ENCODE results near the gene SMYD2. TPM values are rescaled to one million over a fixed set of nuclear protein-coding genes. Genes with fewer than 3 reads are reported as not detected.

Gene SMYD2
- total RNA-seq, 1 experiment from 2014 or later: 27.2 TPM

DNA sequence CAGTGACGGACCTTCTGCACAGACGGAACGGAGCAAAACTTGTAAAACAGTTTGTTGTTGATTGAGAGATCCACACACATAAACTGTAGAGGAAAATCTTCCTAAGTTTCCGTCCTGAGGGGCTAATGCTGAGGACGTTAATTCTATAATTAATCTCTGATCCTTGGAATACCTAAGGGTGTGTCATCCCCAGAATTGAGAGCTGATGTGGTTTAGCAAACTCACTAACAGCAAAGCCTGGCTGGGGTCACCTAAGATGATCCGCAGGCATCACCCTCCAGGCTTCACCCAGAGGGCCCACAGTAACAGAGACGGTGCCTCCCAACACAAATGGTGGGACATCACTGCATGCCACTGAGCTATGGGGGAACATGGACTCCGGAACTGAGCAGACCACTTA is 97.5 kb downstream of the SMYD2 start:
- Histone ChIP-seq H3K27me3 (ENCODE audit: insufficient read depth, low read length) (no peaks in the 10 kb centered on the region), H3K4me3 (replicated peaks in 1 of 2; ENCODE audit: low read depth in 1 of 2, low read length in 2 of 2) (no peak overlapping the region), H3K9me3 (ENCODE audit: control insufficient read depth in 1 of 2, insufficient read depth in 1 of 2, low read depth in 1 of 2, low read length in 2 of 2) (no peaks in the 10 kb centered on the region), H3K36me3 (ENCODE audit: control insufficient read depth in 1 of 2, insufficient read depth in 2 of 2, low read length in 2 of 2) (peaks cover 2 to 8% of the 10 kb centered on the region in 2 experiments; a peak in 2 of 4 replicates), H2AFZ (ENCODE audit: low read depth, low read length, poor library complexity, severe bottlenecking) (no peak overlapping the region), H3K9me2 (ENCODE audit: insufficient read depth) (no peaks in the 10 kb centered on the region), H3K4me1 (ENCODE audit: control insufficient read depth in 1 of 2, insufficient read depth in 2 of 2, low read length in 2 of 2) (peaks cover 15 to 24% of the 10 kb centered on the region in 2 experiments), H4K20me1 (ENCODE audit: insufficient read depth) (no peaks in the 10 kb centered on the region), H3K4me2 (ENCODE audit: low read length) (no peak overlapping the region), H3K79me2 (ENCODE audit: insufficient read depth, low read length) (no peaks in the 10 kb centered on the region), H3K27ac (ENCODE audit: low read depth, low read length) (no peak overlapping the region; the same call in 1 of the 2 replicates), H3K9ac (ENCODE audit: low read length) (no peak overlapping the region)
- ATAC-seq (no peak), DNase-seq (ENCODE audit: low read depth, low spot score) (no peak)
- no TSS peak for BruUV-seq (replicated peaks)
- intact Hi-C loops (cut with micrococcal nuclease): no loop called here
- CTCF ChIA-PET: no interaction called here
- POLR2A ChIA-PET: no interaction called here
- RAD21 ChIA-PET (ENCODE audit: low non-redundant PET in 1 of 2, low total read pairs in 2 of 2, uncharacterized antibody in 2 of 2, unreplicated experiment in 2 of 2): no interaction called here
- TF ChIP-seq JUND (IDR thresholded peaks at IDR 0.05): no peak
- TF ChIP-seq ZBTB33 (IDR thresholded peaks at IDR 0.05; ENCODE audit: extremely low read depth, insufficient replicate concordance, low read length): no peak
- no peak for TF ChIP-seq EZH2 (IDR thresholded peaks at IDR 0.05)
- TF ChIP-seq SP1 (IDR thresholded peaks at IDR 0.05; ENCODE audit: low read depth): no peak
- TF ChIP-seq ZNF274 (IDR thresholded peaks at IDR 0.05; ENCODE audit: low read depth, low read length): no peak
- no peak for TF ChIP-seq SIN3A (IDR thresholded peaks at IDR 0.05; ENCODE audit: low read depth)
- no peak for TF ChIP-seq FOSL1 (IDR thresholded peaks at IDR 0.05; ENCODE audit: low read depth)
- TF ChIP-seq, protein P1, sequence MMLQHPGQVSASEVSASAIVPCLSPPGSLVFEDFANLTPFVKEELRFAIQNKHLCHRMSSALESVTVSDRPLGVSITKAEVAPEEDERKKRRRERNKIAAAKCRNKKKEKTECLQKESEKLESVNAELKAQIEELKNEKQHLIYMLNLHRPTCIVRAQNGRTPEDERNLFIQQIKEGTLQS (IDR thresholded peaks at IDR 0.05): no peak
- TF ChIP-seq SRF (IDR thresholded peaks at IDR 0.05; ENCODE audit: low read depth): no peak
- TF ChIP-seq, protein P2, sequence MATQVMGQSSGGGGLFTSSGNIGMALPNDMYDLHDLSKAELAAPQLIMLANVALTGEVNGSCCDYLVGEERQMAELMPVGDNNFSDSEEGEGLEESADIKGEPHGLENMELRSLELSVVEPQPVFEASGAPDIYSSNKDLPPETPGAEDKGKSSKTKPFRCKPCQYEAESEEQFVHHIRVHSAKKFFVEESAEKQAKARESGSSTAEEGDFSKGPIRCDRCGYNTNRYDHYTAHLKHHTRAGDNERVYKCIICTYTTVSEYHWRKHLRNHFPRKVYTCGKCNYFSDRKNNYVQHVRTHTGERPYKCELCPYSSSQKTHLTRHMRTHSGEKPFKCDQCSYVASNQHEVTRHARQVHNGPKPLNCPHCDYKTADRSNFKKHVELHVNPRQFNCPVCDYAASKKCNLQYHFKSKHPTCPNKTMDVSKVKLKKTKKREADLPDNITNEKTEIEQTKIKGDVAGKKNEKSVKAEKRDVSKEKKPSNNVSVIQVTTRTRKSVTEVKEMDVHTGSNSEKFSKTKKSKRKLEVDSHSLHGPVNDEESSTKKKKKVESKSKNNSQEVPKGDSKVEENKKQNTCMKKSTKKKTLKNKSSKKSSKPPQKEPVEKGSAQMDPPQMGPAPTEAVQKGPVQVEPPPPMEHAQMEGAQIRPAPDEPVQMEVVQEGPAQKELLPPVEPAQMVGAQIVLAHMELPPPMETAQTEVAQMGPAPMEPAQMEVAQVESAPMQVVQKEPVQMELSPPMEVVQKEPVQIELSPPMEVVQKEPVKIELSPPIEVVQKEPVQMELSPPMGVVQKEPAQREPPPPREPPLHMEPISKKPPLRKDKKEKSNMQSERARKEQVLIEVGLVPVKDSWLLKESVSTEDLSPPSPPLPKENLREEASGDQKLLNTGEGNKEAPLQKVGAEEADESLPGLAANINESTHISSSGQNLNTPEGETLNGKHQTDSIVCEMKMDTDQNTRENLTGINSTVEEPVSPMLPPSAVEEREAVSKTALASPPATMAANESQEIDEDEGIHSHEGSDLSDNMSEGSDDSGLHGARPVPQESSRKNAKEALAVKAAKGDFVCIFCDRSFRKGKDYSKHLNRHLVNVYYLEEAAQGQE (IDR thresholded peaks at IDR 0.05; ENCODE audit: low read depth): no peak
- TF ChIP-seq CBX3 (IDR thresholded peaks at IDR 0.05; ENCODE audit: low read depth): no peak
- no peak for TF ChIP-seq CEBPB (IDR thresholded peaks at IDR 0.05; ENCODE audit: low read depth)
